DOHH2 (cell line): ENCODE results near the gene RAB15.

ENCODE experiments used
- H3F3A ChIP-seq: fragments of 200-600 bp; sonication (generic), shearing (Covaris generic); 2 replicates; pipeline ENCODE4 v1.6.0; 2016; ENCODE audit warnings: antibody characterized with exemption, mild to moderate bottlenecking; ENCODE audit not compliant: control insufficient read depth, insufficient read depth
- H3K27ac ChIP-seq: fragments of 200-600 bp; sonication (generic); 2 replicates; pipeline ENCODE4 v1.5.1; 2014; ENCODE audit warnings: low read depth, mild to moderate bottlenecking, low read length, moderate library complexity
- H3K27me3 ChIP-seq: fragments of 200-600 bp; sonication (generic); 2 replicates; pipeline ENCODE4 v1.6.1; 2014; ENCODE audit warnings: mild to moderate bottlenecking, low read length, mixed read lengths; ENCODE audit not compliant: control insufficient read depth
- H3K36me3 ChIP-seq: fragments of 200-600 bp; sonication (generic); 2 replicates; pipeline ENCODE4 v1.6.1; 2014; ENCODE audit warnings: mild to moderate bottlenecking, low read length, moderate library complexity, mixed read lengths; ENCODE audit not compliant: control insufficient read depth
- H3K4me1 ChIP-seq: fragments of 200-600 bp; sonication (generic); 2 replicates; pipeline ENCODE4 v1.6.1; 2014; ENCODE audit warnings: mild to moderate bottlenecking, low read length, mixed read lengths; ENCODE audit not compliant: control insufficient read depth
- H3K4me2 ChIP-seq: fragments of 200-600 bp; sonication (generic); 2 replicates; pipeline ENCODE4 v1.6.0; 2014; ENCODE audit warnings: mild to moderate bottlenecking, low read length, moderate library complexity
- H3K4me3 ChIP-seq: fragments of 200-600 bp; sonication (generic); 2 replicates; pipeline ENCODE4 v1.5.1; 2014; ENCODE audit warnings: mild to moderate bottlenecking, low read length, mixed read lengths
- H3K79me2 ChIP-seq: fragments of 200-600 bp; sonication (generic); 2 replicates; pipeline ENCODE4 v1.6.1; 2014; ENCODE audit warnings: mild to moderate bottlenecking, low read length, mixed read lengths; ENCODE audit not compliant: control insufficient read depth
- H3K9me2 ChIP-seq: fragments of 200-600 bp; sonication (generic); replicated peaks from 2 replicates; pipeline ENCODE4 v1.6.1; 2014; ENCODE audit warnings: mild to moderate bottlenecking, low read length, mixed read lengths; ENCODE audit not compliant: control insufficient read depth
- H3K9me3 ChIP-seq: fragments of 200-600 bp; sonication (generic); 2 replicates; pipeline ENCODE4 v1.6.1; 2014; ENCODE audit warnings: antibody characterized with exemption, low read length, mixed read lengths; ENCODE audit not compliant: control insufficient read depth, insufficient read depth
- H4K20me1 ChIP-seq: fragments of 200-600 bp; sonication (generic); 2 replicates; pipeline ENCODE4 v1.6.0; 2014; ENCODE audit warnings: low read depth, mild to moderate bottlenecking, antibody characterized with exemption, low read length, moderate library complexity; ENCODE audit not compliant: control insufficient read depth, insufficient read depth
- EZH2phosphoT487 ChIP-seq: fragments of 200-600 bp; sonication (generic); IDR thresholded peaks from 2 replicates; pipeline ENCODE4 v1.6.1; 2017; ENCODE audit warnings: borderline replicate concordance, mild to moderate bottlenecking, antibody characterized with exemption, low read length, moderate library complexity, mixed read lengths
- TF ChIP-seq, protein P1 (sequence below): fragments of 200-600 bp; sonication (generic); IDR thresholded peaks from one replicate; pipeline ENCODE4 v1.5.1; 2014; ENCODE audit warnings: antibody characterized with exemption, mild to moderate bottlenecking, low read depth, low read length; ENCODE audit not compliant: poor library complexity, severe bottlenecking

RAB15 gene

DNA sequence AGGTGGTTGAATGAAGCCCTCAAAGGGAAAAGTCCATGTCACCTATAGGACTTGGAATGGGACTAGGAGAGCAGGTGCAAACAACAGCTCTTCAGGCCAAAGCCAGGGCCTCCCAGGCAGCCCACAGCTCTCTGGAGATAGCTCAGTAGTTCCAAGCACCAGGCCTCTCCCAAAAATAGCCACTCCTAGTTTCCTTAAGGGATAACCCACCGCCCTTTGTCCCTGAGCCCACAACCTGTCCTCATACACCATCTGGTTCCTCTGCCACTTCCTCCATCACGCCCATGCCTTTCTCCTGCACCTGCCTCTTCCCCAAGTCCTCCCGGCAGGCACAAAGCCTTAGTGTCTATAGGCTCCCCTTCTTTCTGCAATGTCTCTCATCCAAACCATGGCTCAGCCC is 2.1 kb downstream of the RAB15 start:
- Histone ChIP-seq H3K36me3 (no peaks in the 10 kb centered on the region), H3K9me2 (no peaks in the 10 kb centered on the region), H4K20me1 (no peaks in the 10 kb centered on the region), H3F3A (no peaks in the 10 kb centered on the region), H3K27me3 (peaks cover 35% of the 10 kb centered on the region), H3K79me2 (no peaks in the 10 kb centered on the region), H3K4me2 (no peak overlapping the region), H3K9me3 (no peaks in the 10 kb centered on the region), H3K27ac (no peak overlapping the region), H3K4me1 (peaks cover 4% of the 10 kb centered on the region; the same call in 1 of the 2 replicates), H3K4me3 (no peak overlapping the region)
- no peak for TF ChIP-seq EZH2phosphoT487
- TF ChIP-seq, protein P1, sequence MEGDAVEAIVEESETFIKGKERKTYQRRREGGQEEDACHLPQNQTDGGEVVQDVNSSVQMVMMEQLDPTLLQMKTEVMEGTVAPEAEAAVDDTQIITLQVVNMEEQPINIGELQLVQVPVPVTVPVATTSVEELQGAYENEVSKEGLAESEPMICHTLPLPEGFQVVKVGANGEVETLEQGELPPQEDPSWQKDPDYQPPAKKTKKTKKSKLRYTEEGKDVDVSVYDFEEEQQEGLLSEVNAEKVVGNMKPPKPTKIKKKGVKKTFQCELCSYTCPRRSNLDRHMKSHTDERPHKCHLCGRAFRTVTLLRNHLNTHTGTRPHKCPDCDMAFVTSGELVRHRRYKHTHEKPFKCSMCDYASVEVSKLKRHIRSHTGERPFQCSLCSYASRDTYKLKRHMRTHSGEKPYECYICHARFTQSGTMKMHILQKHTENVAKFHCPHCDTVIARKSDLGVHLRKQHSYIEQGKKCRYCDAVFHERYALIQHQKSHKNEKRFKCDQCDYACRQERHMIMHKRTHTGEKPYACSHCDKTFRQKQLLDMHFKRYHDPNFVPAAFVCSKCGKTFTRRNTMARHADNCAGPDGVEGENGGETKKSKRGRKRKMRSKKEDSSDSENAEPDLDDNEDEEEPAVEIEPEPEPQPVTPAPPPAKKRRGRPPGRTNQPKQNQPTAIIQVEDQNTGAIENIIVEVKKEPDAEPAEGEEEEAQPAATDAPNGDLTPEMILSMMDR, result no peak

GRCh38 chr14:64968651-64969050 is 3.5 kb downstream of the RAB15 start:
- Histone ChIP-seq H3K27ac (no peak overlapping the region), H3K79me2 (no peaks in the 10 kb centered on the region), H3K4me1 (peaks cover 4% of the 10 kb centered on the region; the same call in 1 of the 2 replicates), H3K9me2 (no peaks in the 10 kb centered on the region), H3K36me3 (no peaks in the 10 kb centered on the region), H3F3A (no peaks in the 10 kb centered on the region), H3K4me2 (no peak overlapping the region), H3K9me3 (no peaks in the 10 kb centered on the region), H4K20me1 (no peaks in the 10 kb centered on the region), H3K27me3 (peaks cover 35% of the 10 kb centered on the region), H3K4me3 (no peak overlapping the region)
- TF ChIP-seq, protein P1, result no peak
- no peak for TF ChIP-seq EZH2phosphoT487

DNA sequence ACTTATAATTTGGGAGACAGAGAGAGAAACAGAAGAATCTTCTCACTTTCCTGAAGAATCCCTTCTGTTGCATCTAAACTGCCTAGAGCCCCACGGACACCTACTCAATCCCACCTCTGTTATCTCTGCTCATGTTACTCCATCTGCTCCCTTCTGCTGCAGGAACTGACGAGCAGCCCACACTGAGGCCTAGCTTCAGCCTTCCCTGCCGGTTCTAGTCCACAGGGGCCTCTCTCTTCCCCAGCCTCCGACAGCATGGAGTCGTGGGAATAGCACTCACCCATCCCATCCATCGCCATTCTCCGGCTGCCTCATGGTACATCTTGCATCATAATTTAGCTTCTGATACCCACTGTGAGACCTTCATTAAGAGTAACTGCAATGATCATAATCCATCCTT is 4.0 kb downstream of the RAB15 start:
- no peaks in the 10 kb centered on the region for H4K20me1 ChIP-seq
- no peaks in the 10 kb centered on the region for H3K36me3 ChIP-seq
- H3K4me1 ChIP-seq, result peaks cover 4% of the 10 kb centered on the region; the same call in 1 of the 2 replicates
- no peaks in the 10 kb centered on the region for H3K79me2 ChIP-seq
- TF ChIP-seq, protein P1, result no peak
- no peak for TF ChIP-seq EZH2phosphoT487
- no peak overlapping the region for H3K4me3 ChIP-seq
- H3K27ac ChIP-seq, result no peak overlapping the region
- no peak overlapping the region for H3K4me2 ChIP-seq
- no peaks in the 10 kb centered on the region for H3K9me2 ChIP-seq
- H3K9me3 ChIP-seq, result no peaks in the 10 kb centered on the region
- no peaks in the 10 kb centered on the region for H3F3A ChIP-seq
- peaks cover 35% of the 10 kb centered on the region for H3K27me3 ChIP-seq
